ENCODE measurements around the gene LNPK.

Gene LNPK

GRCh38 chr2:175947073-175947472 is 55.0 kb downstream of the LNPK start:
- H3K9me2 ChIP-seq (replicated peaks; ENCODE audit: insufficient read depth, low read length) = no peaks in the 10 kb centered on the region
- H3K9ac ChIP-seq (ENCODE audit: low read length) = no peak overlapping the region
- no peak overlapping the region for H2AFZ ChIP-seq (ENCODE audit: low read length)
- H4K20me1 ChIP-seq (ENCODE audit: insufficient read depth, low read length) = no peaks in the 10 kb centered on the region
- H3K27ac ChIP-seq (ENCODE audit: low read length) = no peak overlapping the region
- H3K4me3 ChIP-seq (ENCODE audit: low read length) = no peak overlapping the region
- no peaks in the 10 kb centered on the region; the same call in 1 of the 2 replicates for H3K36me3 ChIP-seq (replicated peaks; ENCODE audit: insufficient read depth, low read length)
- H3K79me2 ChIP-seq (ENCODE audit: low read length) = no peaks in the 10 kb centered on the region
- no peak for DNase-seq
- H3F3A ChIP-seq (ENCODE audit: insufficient read depth, low read length) = no peaks in the 10 kb centered on the region
- no peaks in the 10 kb centered on the region for H3K27me3 ChIP-seq (replicated peaks; ENCODE audit: insufficient read depth, low read length)
- no peaks in the 10 kb centered on the region for H3K4me1 ChIP-seq (ENCODE audit: low read length)
- TF ChIP-seq EZH2phosphoT487 (IDR thresholded peaks at IDR 0.05; ENCODE audit: low read length) (no peak), CTCF (IDR thresholded peaks at IDR 0.05; ENCODE audit: low read length) (no peak), EZH2 (optimal IDR thresholded peaks at IDR 0.05; ENCODE audit: low read depth, low read length) (no peak)
- no peak overlapping the region for H3K4me2 ChIP-seq (ENCODE audit: low read depth, low read length)
- H3K9me3 ChIP-seq (replicated peaks; ENCODE audit: insufficient read depth, low read length) = no peaks in the 10 kb centered on the region

- H3K9me3 ChIP-seq (replicated peaks; ENCODE audit: insufficient read depth, low read length) = no peaks in the 10 kb centered on the region
- H3K4me1 ChIP-seq (ENCODE audit: low read length) = no peaks in the 10 kb centered on the region
- DNase-seq = no peak
- no peak overlapping the region for H3K27ac ChIP-seq (ENCODE audit: low read length)
- no peaks in the 10 kb centered on the region for H3K79me2 ChIP-seq (ENCODE audit: low read length)
- H4K20me1 ChIP-seq (ENCODE audit: insufficient read depth, low read length) = no peaks in the 10 kb centered on the region
- H3K4me2 ChIP-seq (ENCODE audit: low read depth, low read length) = no peak overlapping the region
- no peaks in the 10 kb centered on the region; the same call in 1 of the 2 replicates for H3K36me3 ChIP-seq (replicated peaks; ENCODE audit: insufficient read depth, low read length)
- H3K27me3 ChIP-seq (replicated peaks; ENCODE audit: insufficient read depth, low read length) = no peaks in the 10 kb centered on the region
- TF ChIP-seq CTCF (IDR thresholded peaks at IDR 0.05; ENCODE audit: low read length) (no peak), EZH2phosphoT487 (IDR thresholded peaks at IDR 0.05; ENCODE audit: low read length) (no peak), EZH2 (optimal IDR thresholded peaks at IDR 0.05; ENCODE audit: low read depth, low read length) (no peak)
- H2AFZ ChIP-seq (ENCODE audit: low read length) = no peak overlapping the region
- no peak overlapping the region for H3K4me3 ChIP-seq (ENCODE audit: low read length)
- H3K9me2 ChIP-seq (replicated peaks; ENCODE audit: insufficient read depth, low read length) = no peaks in the 10 kb centered on the region
- H3F3A ChIP-seq (ENCODE audit: insufficient read depth, low read length) = no peaks in the 10 kb centered on the region
- no peak overlapping the region for H3K9ac ChIP-seq (ENCODE audit: low read length)
These were observed 60.4 kb downstream of the LNPK start for GRCh38 chr2:175941699-175942098.

GRCh38 chr2:175937216-175937615 is 64.9 kb downstream of the LNPK start:
- H3K4me2 ChIP-seq (ENCODE audit: low read depth, low read length) = no peak overlapping the region
- H3K4me3 ChIP-seq (ENCODE audit: low read length) = no peak overlapping the region
- H3K9me2 ChIP-seq (replicated peaks; ENCODE audit: insufficient read depth, low read length) = no peaks in the 10 kb centered on the region
- no peak overlapping the region for H3K9ac ChIP-seq (ENCODE audit: low read length)
- H3K27ac ChIP-seq (ENCODE audit: low read length) = no peak overlapping the region
- no peaks in the 10 kb centered on the region for H3K79me2 ChIP-seq (ENCODE audit: low read length)
- H3K36me3 ChIP-seq (replicated peaks; ENCODE audit: insufficient read depth, low read length) = peaks cover 2% of the 10 kb centered on the region; the same call in 1 of the 2 replicates
- H3K4me1 ChIP-seq (ENCODE audit: low read length) = no peaks in the 10 kb centered on the region
- H4K20me1 ChIP-seq (ENCODE audit: insufficient read depth, low read length) = no peaks in the 10 kb centered on the region
- TF ChIP-seq EZH2 (optimal IDR thresholded peaks at IDR 0.05; ENCODE audit: low read depth, low read length) (no peak), EZH2phosphoT487 (IDR thresholded peaks at IDR 0.05; ENCODE audit: low read length) (no peak), CTCF (IDR thresholded peaks at IDR 0.05; ENCODE audit: low read length) (no peak)
- no peaks in the 10 kb centered on the region for H3K27me3 ChIP-seq (replicated peaks; ENCODE audit: insufficient read depth, low read length)
- DNase-seq = no peak
- H3K9me3 ChIP-seq (replicated peaks; ENCODE audit: insufficient read depth, low read length) = no peaks in the 10 kb centered on the region
- no peaks in the 10 kb centered on the region for H3F3A ChIP-seq (ENCODE audit: insufficient read depth, low read length)
- H2AFZ ChIP-seq (ENCODE audit: low read length) = no peak overlapping the region
